D721Med (cell line): Measurements from ENCODE around the gene DPF3.

ENCODE experiments used
- DNase-seq: peaks from one replicate; pipeline ENCODE4 v3.0.0; 2011; ENCODE audit warnings: low spot score; ENCODE audit not compliant: insufficient read length
- FAIRE-seq: peaks from 2 replicates; lab custom pipeline; 2011; peaks lifted over from hg19 to GRCh38; lab: Jason Lieb, UNC
- TF ChIP-seq, protein P1 (sequence below): IDR thresholded peaks from 2 replicates; pipeline ENCODE4 v1.5.1; 2012; ENCODE audit warnings: mild to moderate bottlenecking, control low read depth; ENCODE audit not compliant: insufficient read depth; ENCODE audit errors: missing control alignments

Gene DPF3

DNA sequence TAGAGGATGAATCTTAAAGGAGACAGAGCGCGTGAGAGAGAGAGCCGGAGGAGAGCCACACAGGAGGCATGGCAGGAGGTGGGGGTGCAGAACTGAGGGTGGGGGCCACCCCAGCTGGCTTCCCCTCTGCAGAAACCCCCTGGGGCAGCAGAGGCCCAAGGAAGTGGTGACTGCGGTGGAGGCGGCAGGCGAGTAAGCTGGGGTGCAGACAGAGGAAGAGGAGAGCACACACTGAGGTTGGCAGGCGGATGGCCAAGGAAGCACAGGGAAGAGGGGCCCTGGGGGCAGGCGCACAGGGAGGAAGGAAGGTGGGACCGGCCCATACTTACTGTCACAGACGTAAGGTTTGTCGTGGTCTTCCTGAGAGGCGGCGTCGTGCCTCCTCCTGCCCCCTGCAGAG is 179.8 kb downstream of the DPF3 start:
- no peak for DNase-seq
- TF ChIP-seq, protein P1, sequence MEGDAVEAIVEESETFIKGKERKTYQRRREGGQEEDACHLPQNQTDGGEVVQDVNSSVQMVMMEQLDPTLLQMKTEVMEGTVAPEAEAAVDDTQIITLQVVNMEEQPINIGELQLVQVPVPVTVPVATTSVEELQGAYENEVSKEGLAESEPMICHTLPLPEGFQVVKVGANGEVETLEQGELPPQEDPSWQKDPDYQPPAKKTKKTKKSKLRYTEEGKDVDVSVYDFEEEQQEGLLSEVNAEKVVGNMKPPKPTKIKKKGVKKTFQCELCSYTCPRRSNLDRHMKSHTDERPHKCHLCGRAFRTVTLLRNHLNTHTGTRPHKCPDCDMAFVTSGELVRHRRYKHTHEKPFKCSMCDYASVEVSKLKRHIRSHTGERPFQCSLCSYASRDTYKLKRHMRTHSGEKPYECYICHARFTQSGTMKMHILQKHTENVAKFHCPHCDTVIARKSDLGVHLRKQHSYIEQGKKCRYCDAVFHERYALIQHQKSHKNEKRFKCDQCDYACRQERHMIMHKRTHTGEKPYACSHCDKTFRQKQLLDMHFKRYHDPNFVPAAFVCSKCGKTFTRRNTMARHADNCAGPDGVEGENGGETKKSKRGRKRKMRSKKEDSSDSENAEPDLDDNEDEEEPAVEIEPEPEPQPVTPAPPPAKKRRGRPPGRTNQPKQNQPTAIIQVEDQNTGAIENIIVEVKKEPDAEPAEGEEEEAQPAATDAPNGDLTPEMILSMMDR: no peak
- FAIRE-seq: no peak

DNA sequence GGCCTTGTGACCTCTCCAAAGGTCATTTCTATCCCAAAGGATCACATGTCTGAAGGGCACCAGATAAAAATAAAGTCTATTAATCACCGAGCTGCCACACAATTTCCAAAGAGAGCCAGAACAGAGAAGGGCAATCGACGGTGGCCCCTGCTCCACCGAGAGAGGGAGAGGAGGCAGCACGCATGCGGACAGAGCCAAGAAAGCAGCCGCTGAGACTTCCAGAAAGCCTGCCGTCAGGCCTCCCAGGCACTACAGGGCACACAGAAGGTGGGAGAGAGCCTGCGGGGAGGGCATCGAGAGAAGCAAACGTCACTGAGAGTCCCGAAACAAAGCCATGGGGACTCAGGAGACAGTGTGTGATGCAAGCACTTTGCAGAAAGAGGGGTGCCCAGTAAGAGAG is 182.0 kb downstream of the DPF3 start:
- DNase-seq (no peak), FAIRE-seq (no peak)
- TF ChIP-seq, protein P1: no peak

DNA sequence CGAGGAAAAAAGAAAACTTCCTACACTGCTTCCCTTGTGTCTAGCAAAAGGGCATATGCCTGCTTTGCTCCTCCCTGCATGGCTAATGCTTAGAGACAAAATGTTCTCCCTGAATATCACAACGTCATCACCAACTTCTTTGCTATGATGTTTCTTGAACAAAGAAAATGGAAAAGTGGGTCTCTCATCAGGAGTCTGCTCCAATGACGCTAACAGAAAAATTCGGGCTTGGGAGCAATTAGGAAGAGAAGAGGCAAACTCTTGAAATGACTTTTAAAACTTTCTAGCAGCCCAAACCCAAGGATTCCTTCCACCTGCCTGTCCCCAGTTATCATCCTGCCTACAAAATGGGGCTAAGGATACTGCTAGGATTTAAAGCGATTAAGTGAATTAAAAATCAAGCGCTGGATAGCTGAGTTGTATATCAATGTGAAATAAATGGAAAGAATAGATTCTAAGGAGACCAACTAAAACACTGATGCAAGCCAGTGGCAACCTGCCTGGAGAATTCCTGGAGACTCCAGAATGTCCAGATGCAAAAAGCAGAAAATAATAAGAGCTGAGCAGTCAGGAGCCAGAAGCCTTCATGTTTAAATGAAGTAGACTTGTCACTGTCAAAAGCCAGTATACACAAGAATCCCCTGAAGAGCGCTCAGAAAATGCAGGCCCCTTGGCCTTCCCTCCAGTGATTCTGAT is 183.8 kb downstream of the DPF3 start:
- FAIRE-seq: no peak
- DNase-seq: no peak
- TF ChIP-seq, protein P1: no peak

DNA sequence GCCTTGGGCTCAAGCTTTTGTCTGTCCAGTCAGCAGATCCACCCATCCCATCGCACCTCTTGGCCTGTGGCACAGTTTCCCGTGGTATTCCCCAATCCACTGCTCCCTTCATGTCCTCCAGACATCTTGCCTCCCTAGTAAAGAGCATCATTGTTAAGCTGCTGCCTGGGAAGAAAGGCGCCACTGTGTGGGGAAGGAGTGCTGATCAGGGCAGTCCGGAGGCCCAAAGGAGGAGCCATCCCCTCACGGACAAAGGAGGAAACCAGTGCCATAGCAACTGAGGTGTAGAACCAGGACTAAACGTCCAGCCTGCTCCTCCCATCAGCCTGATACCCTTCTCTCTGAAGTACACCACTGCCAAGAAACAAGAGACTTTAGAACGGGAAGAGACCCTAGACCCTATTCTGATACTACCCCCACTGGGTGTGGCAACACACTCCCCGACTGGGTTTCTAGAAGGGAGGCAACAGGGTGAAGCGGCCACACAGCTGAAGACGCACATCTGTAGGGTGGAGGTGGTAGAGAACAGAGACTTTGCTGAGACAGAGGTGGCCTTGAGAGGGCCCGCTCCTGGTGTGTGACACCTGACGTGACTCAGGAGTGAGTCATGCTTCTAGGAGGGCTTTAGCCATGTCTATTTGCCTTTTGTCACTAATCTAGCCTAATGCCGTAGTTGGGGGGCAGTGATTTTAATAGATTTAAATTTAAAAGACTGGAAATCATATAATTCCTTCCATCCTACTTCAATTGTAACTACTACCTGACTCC is 185.0 kb downstream of the DPF3 start:
- DNase-seq (no peak), FAIRE-seq (no peak)
- TF ChIP-seq, protein P1: no peak

DNA sequence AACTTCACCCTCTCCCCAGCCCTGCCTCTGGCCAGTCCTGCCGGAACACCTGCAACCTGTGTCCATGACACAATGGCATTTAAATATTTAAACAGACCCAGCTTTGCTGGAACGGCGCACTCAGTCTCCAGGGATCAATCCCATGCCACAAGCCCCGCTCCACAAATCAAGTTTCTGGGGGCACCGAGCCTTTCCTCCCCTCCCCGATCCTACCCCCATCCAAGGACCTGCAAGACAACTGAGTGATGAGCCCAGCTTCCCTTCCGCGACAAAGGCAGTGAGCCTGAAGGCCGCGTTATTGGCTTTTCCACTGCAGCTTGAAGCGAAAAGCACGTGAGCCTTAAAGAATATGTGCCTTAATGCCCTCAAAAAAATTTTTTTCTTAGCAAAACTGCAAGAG is 185.7 kb downstream of the DPF3 start:
- FAIRE-seq (no peak), DNase-seq (no peak)
- TF ChIP-seq, protein P1: no peak

DNA sequence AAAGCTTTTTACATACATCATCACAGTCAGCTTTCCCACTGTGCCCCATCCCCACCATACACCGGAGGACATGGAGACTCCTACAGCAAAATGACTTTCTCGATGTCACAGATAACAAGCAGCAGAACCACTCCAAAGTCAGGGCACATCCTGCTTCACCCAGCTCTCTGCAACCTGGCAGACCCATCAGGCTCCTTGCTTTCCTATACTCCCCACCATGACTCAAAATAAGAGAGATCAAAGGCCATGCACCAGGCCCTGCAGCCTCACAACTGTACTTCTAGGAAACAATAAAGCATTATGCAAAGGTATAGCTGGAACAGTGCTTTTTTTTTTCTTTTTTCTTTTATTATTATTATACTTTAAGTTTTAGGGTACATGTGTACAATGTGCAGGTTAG is 187.4 kb downstream of the DPF3 start:
- TF ChIP-seq, protein P1: no peak
- FAIRE-seq: no peak
- DNase-seq: no peak

DNA sequence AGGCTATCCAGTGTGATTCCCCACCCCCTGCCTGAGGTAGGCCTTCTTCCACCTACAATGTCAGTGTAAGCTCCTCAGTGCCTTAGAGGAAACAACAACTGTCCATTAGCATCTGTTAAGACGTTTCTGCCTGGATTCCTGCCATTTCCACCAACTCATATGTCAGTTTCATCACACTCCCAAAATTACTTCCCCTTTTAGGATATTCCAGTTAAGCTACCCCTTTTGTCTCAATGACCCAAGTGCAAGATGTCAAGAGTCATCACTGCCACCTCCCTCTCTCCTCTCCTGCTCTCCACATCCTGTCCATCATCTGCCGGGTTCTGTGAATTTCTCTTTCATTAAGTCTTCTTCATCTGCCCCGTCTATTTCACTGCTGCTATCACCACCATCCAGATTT is 189.4 kb downstream of the DPF3 start:
- FAIRE-seq: no peak
- TF ChIP-seq, protein P1: no peak
- no peak for DNase-seq
